Neural progenitor cell (in vitro differentiated cells): Measurements from ENCODE around the gene OTUD3. TPM values are rescaled to one million over a fixed set of nuclear protein-coding genes. Genes with fewer than 3 reads are reported as not detected.

ENCODE experiments used
- DNase-seq: peaks from one replicate; pipeline ENCODE4 v3.0.0-alpha.2; 2016; ENCODE audit warnings: low spot score
- H2AFZ ChIP-seq: fragments of 200-600 bp; sonication (generic); replicated peaks from 2 replicates; pipeline ENCODE4 v1.6.1; 2016; ENCODE audit warnings: antibody characterized with exemption
- H3F3A ChIP-seq: fragments of 200-600 bp; sonication (generic); 2 replicates; pipeline ENCODE4 v1.6.1; 2016; ENCODE audit warnings: antibody characterized with exemption, low read depth
- H3K27ac ChIP-seq: fragments of 200-600 bp; sonication (generic); 2 replicates; pipeline ENCODE4 v1.5.1; 2016; ENCODE audit warnings: mild to moderate bottlenecking
- H3K27me3 ChIP-seq: fragments of 200-600 bp; sonication (generic); 2 replicates; pipeline ENCODE4 v1.6.1; 2016; ENCODE audit warnings: mild to moderate bottlenecking, moderate library complexity
- H3K36me3 ChIP-seq: fragments of 200-600 bp; sonication (generic); 2 replicates; pipeline ENCODE4 v1.5.1; 2016
- H3K4me1 ChIP-seq: fragments of 200-600 bp; sonication (generic); 2 replicates; pipeline ENCODE4 v1.6.1; 2016; ENCODE audit warnings: mixed run types
- H3K4me2 ChIP-seq: fragments of 200-600 bp; sonication (generic); 2 replicates; pipeline ENCODE4 v1.6.1; 2016
- H3K4me3 ChIP-seq: fragments of 200-600 bp; sonication (generic); 2 replicates; pipeline ENCODE4 v1.5.1; 2016
- H3K79me2 ChIP-seq: fragments of 200-600 bp; sonication (generic); 2 replicates; pipeline ENCODE4 v1.6.1; 2016; ENCODE audit warnings: low read depth
- H3K9ac ChIP-seq: fragments of 200-600 bp; sonication (generic); 2 replicates; pipeline ENCODE4 v1.6.1; 2016
- H3K9me3 ChIP-seq: fragments of 200-600 bp; sonication (generic); 2 replicates; pipeline ENCODE4 v1.5.1; 2016; ENCODE audit warnings: low read depth
- H4K20me1 ChIP-seq: fragments of 200-600 bp; sonication (generic); 2 replicates; pipeline ENCODE4 v1.6.1; 2016; ENCODE audit warnings: low read depth
- H3K27ac Mint-ChIP-seq: 3 replicates; pipeline ENCODE4 v1.8.0; 2021; ENCODE audit warnings: mixed read lengths
- H3K27me3 Mint-ChIP-seq: 2 replicates; pipeline ENCODE4 v1.8.0; 2022; ENCODE audit warnings: low read depth, mild to moderate bottlenecking, inconsistent platforms, moderate library complexity, mixed read lengths; ENCODE audit not compliant: insufficient read depth
- H3K36me3 Mint-ChIP-seq: 3 replicates; pipeline ENCODE4 v1.8.0; 2021; ENCODE audit warnings: mixed read lengths
- H3K4me1 Mint-ChIP-seq: 3 replicates; pipeline ENCODE4 v1.8.0; 2021; ENCODE audit warnings: mixed read lengths
- H3K4me3 Mint-ChIP-seq: 3 replicates; pipeline ENCODE4 v1.8.0; 2021; ENCODE audit warnings: mild to moderate bottlenecking, moderate library complexity, mixed read lengths
- H3K9me3 Mint-ChIP-seq: 3 replicates; pipeline ENCODE4 v1.8.0; 2020; ENCODE audit warnings: mixed read lengths
- EZH2 ChIP-seq: fragments of 200-600 bp; sonication (generic); IDR thresholded peaks from 2 replicates; pipeline ENCODE4 v1.6.1; 2017; ENCODE audit warnings: antibody characterized with exemption, mild to moderate bottlenecking, moderate library complexity
- EZH2phosphoT487 ChIP-seq: fragments of 200-600 bp; sonication (generic); IDR thresholded peaks from 2 replicates; pipeline ENCODE4 v1.6.1; 2017; ENCODE audit warnings: antibody characterized with exemption
- total RNA-seq: library from RNA; depleted of rRNA; stranded (reverse); fragments of >200 nt; gene quantifications from 2 replicates; pipeline ENCODE4 v1.2.3, GENCODE V29; 2015; ENCODE audit warnings: low replicate concordance
- TF ChIP-seq, protein P1 (sequence below): fragments of 200-600 bp; sonication (generic); IDR thresholded peaks from 2 replicates; pipeline ENCODE4 v1.5.1; 2017; ENCODE audit warnings: antibody characterized with exemption, mild to moderate bottlenecking

OTUD3 gene
- total RNA-seq, 1 donor from 2014 or later, result 28.6 TPM

DNA sequence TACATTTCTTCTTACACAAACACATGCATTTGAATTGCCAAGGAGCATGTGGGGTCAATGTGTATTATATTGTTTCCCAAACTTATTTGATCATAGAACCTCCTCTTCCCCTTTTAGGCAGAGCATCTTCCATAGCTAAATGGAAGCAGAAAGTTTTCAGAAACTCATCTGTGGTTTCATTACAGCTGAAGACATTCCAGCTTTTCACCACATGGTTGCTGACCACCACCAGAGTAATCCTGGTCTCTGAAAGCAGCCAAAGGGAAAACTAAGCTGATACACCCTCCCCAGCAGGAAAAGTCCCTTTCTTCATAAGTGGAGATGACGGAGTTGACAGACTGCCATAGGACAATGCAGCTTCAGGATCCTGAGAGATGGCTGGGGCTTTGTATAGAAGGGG lies 30.2 kb upstream of the OTUD3 start:
- Histone ChIP-seq H3K27me3 (no peaks in the 10 kb centered on the region), H3K4me1 (no peaks in the 10 kb centered on the region), H3K4me3 (no peak overlapping the region), H2AFZ (no peak overlapping the region), H3K79me2 (no peaks in the 10 kb centered on the region), H3K36me3 (no peaks in the 10 kb centered on the region), H3K9ac (no peak overlapping the region), H4K20me1 (no peaks in the 10 kb centered on the region), H3K4me2 (no peak overlapping the region), H3F3A (no peaks in the 10 kb centered on the region), H3K27ac (no peak overlapping the region), H3K9me3 (no peaks in the 10 kb centered on the region)
- H3K9me3 Mint-ChIP-seq, result no peaks in the 10 kb centered on the region
- H3K27me3 Mint-ChIP-seq, result peaks cover 2% of the 10 kb centered on the region
- H3K4me3 Mint-ChIP-seq, result no peak overlapping the region
- H3K27ac Mint-ChIP-seq, result no peak overlapping the region
- H3K36me3 Mint-ChIP-seq, result no peaks in the 10 kb centered on the region
- H3K4me1 Mint-ChIP-seq, result peaks cover 2% of the 10 kb centered on the region
- no peak for TF ChIP-seq EZH2phosphoT487
- TF ChIP-seq EZH2, result no peak
- TF ChIP-seq, protein P1, sequence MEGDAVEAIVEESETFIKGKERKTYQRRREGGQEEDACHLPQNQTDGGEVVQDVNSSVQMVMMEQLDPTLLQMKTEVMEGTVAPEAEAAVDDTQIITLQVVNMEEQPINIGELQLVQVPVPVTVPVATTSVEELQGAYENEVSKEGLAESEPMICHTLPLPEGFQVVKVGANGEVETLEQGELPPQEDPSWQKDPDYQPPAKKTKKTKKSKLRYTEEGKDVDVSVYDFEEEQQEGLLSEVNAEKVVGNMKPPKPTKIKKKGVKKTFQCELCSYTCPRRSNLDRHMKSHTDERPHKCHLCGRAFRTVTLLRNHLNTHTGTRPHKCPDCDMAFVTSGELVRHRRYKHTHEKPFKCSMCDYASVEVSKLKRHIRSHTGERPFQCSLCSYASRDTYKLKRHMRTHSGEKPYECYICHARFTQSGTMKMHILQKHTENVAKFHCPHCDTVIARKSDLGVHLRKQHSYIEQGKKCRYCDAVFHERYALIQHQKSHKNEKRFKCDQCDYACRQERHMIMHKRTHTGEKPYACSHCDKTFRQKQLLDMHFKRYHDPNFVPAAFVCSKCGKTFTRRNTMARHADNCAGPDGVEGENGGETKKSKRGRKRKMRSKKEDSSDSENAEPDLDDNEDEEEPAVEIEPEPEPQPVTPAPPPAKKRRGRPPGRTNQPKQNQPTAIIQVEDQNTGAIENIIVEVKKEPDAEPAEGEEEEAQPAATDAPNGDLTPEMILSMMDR, result no peak
- DNase-seq, result no peak

- no peaks in the 10 kb centered on the region for H4K20me1 ChIP-seq
- no peaks in the 10 kb centered on the region for H3K36me3 ChIP-seq
- no peak overlapping the region for H3K27ac Mint-ChIP-seq
- no peaks in the 10 kb centered on the region for H3K27me3 ChIP-seq
- H3K4me1 ChIP-seq, result no peaks in the 10 kb centered on the region
- no peak overlapping the region for H3K27ac ChIP-seq
- TF ChIP-seq EZH2 (no peak), EZH2phosphoT487 (no peak)
- TF ChIP-seq, protein P1, result no peak
- no peak overlapping the region for H3K4me3 Mint-ChIP-seq
- no peak overlapping the region for H3K4me2 ChIP-seq
- no peak for DNase-seq
- H2AFZ ChIP-seq, result peak overlapping the region; percentile 34
- H3K9me3 ChIP-seq, result no peaks in the 10 kb centered on the region
- peaks cover 2% of the 10 kb centered on the region for H3K4me1 Mint-ChIP-seq
- peaks cover 2% of the 10 kb centered on the region for H3K27me3 Mint-ChIP-seq
- H3K9me3 Mint-ChIP-seq, result no peaks in the 10 kb centered on the region
- no peaks in the 10 kb centered on the region for H3K36me3 Mint-ChIP-seq
- no peaks in the 10 kb centered on the region for H3F3A ChIP-seq
- no peak overlapping the region for H3K4me3 ChIP-seq
- H3K9ac ChIP-seq, result no peak overlapping the region
- no peaks in the 10 kb centered on the region for H3K79me2 ChIP-seq
These were observed 27.3 kb upstream of the OTUD3 start for GRCh38 chr1:19854866-19855265.

GRCh38 chr1:19858893-19859292 lies 23.3 kb upstream of the OTUD3 start:
- no peak overlapping the region for H3K9ac ChIP-seq
- no peak overlapping the region for H3K27ac Mint-ChIP-seq
- no peak for DNase-seq
- no peaks in the 10 kb centered on the region for H3K9me3 ChIP-seq
- no peaks in the 10 kb centered on the region for H3K36me3 ChIP-seq
- H3K4me1 Mint-ChIP-seq, result no peaks in the 10 kb centered on the region
- peaks cover 11% of the 10 kb centered on the region for H3K27me3 Mint-ChIP-seq
- H3K27me3 ChIP-seq, result no peaks in the 10 kb centered on the region
- H4K20me1 ChIP-seq, result no peaks in the 10 kb centered on the region
- H3K79me2 ChIP-seq, result no peaks in the 10 kb centered on the region
- no peaks in the 10 kb centered on the region for H3F3A ChIP-seq
- no peak overlapping the region for H3K27ac ChIP-seq
- no peaks in the 10 kb centered on the region for H3K4me1 ChIP-seq
- TF ChIP-seq EZH2, result no peak
- TF ChIP-seq EZH2phosphoT487, result no peak
- TF ChIP-seq, protein P1, result no peak
- H3K4me3 Mint-ChIP-seq, result no peak overlapping the region
- peaks cover 5% of the 10 kb centered on the region for H3K9me3 Mint-ChIP-seq
- no peak overlapping the region for H2AFZ ChIP-seq
- no peak overlapping the region for H3K4me2 ChIP-seq
- H3K36me3 Mint-ChIP-seq, result no peaks in the 10 kb centered on the region
- no peak overlapping the region for H3K4me3 ChIP-seq
